HG03469 (cell line): Measurements from ENCODE around the gene MLLT3.
A peak's percentile ranks its signal among the peaks of the same experiment; 100 is the strongest.

ENCODE experiments used
- ATAC-seq: cut with Tn5 transposase; IDR thresholded peaks from one replicate; pipeline ENCODE4 v1.9.1; 2021; ENCODE audit warnings: mild to moderate bottlenecking, moderate library complexity, moderate number of reproducible peaks; ENCODE audit not compliant: unreplicated experiment

Gene MLLT3

GRCh38 chr9:20630241-20630943 lies 8.1 kb upstream of the MLLT3 start:
- ATAC-seq: no peak

- ATAC-seq: no peak
Measured at GRCh38 chr9:20625003-20625349, 2.7 kb upstream of the MLLT3 start.

GRCh38 chr9:20624201-20625002 lies 2.1 kb upstream of the MLLT3 start:
- ATAC-seq: no peak

- no peak for ATAC-seq
Measured at GRCh38 chr9:20623748-20624124, 1.4 kb upstream of the MLLT3 start.

- no peak for ATAC-seq
Measured at GRCh38 chr9:20623021-20623747, 885 bp upstream of the MLLT3 start.

- no peak for ATAC-seq
Measured at GRCh38 chr9:20621471-20622329, 599 bp downstream of the MLLT3 start.

GRCh38 chr9:20620650-20621470 lies 1.4 kb downstream of the MLLT3 start:
- ATAC-seq: no peak

- ATAC-seq: no peak
Measured at GRCh38 chr9:20619487-20620200, 2.7 kb downstream of the MLLT3 start.

GRCh38 chr9:20618361-20618802 lies 3.9 kb downstream of the MLLT3 start:
- no peak for ATAC-seq

- ATAC-seq: no peak
Measured at GRCh38 chr9:20616808-20617207, 5.5 kb downstream of the MLLT3 start.

GRCh38 chr9:20614602-20615216 lies 7.6 kb downstream of the MLLT3 start:
- ATAC-seq: no peak

- ATAC-seq: no peak
Measured at GRCh38 chr9:20611691-20612287, 10.5 kb downstream of the MLLT3 start.

- ATAC-seq: no peak
Measured at GRCh38 chr9:20610591-20610990, 11.7 kb downstream of the MLLT3 start.

- ATAC-seq: no peak
Measured at GRCh38 chr9:20608582-20608981, 13.7 kb downstream of the MLLT3 start.

- no peak for ATAC-seq
Measured at GRCh38 chr9:20606652-20607051, 15.6 kb downstream of the MLLT3 start.

GRCh38 chr9:20604562-20604961 lies 17.7 kb downstream of the MLLT3 start:
- ATAC-seq: peak; percentile 67

GRCh38 chr9:20603524-20604268 lies 18.6 kb downstream of the MLLT3 start:
- ATAC-seq: no peak

GRCh38 chr9:20601292-20601691 lies 21.0 kb downstream of the MLLT3 start:
- no peak for ATAC-seq
